Measurements from ENCODE around the gene SNRPE.
"Not testable (repeated sequence)": the region's sequence is repeated elsewhere in the genome, so short reads cannot be mapped to it uniquely, and the experiment has no call there.

SNRPE gene

DNA sequence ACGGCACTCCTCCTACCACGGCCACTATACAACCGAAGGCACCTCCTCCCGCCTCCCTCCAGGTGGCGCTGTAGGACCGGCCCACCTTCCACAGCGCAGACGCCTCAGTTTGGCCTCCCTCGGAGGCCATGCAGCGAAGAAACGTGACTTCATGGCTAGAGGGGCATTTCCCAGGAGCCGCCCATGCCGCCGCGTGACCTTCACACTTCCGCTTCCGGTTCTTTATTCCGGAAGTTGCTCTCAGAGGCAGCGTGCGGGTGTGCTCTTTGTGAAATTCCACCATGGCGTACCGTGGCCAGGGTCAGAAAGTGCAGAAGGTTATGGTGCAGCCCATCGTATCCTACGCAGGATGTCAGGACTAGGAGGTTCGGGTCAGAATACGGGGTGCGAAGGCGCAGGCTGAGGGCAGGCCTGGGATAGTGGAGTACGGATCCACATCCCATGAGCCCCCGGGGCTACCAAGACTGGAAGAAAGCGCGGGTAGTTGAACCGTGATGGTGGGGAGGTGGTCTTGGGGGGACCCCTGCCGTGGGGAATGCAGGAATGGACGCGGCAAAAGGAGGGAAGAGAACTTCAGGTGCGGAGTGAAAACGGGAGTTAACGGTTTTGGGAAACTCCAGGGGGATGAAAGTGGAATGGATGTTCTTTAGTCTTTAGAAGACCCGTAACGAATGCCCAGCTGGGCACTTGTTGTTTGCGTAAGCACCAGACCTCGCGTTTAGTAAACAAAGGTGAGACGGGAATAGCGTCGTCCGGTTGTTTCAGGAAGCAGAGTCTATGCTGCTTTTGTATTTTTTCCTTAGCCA lies at the start of gene SNRPE:
Gene SNRPE, plus strand, starts transcription at position 221 of the 806 bp plus-strand sequence. Its CDS starts 61 bp downstream, at position 282.
- DNase-seq = peak; percentile 92

DNA sequence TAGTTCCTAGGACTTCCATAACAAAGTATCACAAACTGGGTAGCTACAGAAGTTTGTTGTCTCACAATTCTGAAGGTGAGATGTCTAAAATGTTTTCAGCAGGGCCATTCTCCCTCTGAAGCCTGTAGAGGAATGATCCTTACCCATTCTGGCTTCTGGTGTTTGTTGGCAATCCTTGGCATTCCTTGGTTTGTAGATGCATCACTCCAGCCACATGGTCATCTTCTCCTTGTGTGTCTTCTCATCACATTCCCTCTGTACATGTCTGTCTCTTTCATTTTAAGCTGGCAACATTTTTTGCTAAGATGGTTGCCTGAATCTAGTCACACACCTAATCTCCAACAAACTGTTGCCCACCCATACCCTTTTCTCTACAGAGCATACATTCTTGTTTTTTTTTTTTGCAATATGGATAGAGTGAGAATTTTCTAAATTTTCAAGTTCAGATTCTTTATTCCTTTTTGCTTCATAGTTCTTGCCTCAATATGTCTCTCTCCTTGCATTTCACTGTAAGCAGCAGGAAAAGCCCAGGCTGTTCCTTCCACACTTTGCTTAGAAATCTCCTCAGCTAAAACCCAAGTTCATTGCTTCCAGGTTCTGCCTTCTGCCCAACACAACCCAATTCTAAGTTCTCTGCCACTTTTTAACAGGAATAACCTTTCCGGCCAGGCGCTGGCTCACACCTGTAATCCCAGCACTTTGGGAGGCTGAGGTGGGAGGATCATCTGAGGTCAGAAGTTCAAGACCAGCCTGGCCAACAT lies 47.6 kb upstream of the SNRPE start:
- no peak for DNase-seq

DNA sequence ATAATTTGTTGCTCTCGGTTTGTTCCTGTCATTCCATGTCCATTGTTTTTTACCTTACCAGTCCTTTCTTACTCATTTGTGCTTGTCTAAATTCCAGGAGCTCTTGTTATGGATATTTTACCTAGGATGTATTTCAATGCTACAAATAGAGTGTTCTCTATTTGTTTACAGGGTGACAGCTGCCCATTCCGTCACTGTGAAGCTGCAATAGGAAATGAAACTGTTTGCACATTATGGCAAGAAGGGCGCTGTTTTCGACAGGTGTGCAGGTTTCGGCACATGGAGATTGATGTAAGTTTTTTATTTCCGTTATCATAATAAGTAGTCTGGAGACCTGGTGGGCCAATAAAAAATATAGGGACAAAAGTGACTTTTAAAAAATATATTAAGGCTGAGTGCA lies 43.0 kb upstream of the SNRPE start:
- no peak for DNase-seq

DNA sequence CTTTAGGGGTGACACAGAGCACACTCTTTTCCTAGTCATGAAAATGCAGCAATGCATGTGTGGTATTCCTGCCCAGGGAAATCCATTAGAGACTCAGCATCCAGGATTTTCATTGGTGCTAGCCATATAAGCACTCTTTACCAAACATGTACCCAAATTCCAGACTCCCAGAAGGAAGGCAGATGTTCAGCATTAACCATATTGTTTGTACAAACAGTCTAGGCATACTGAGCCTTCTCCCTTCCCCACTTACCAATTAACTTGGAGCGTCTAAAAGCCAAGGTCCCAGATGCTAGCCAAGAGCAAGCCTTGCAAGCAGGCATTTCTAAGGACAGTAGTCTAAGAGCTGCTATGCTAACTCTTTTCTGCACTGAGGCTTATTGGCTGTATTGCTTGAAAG lies 38.1 kb upstream of the SNRPE start:
- no peak for DNase-seq

GRCh38 chr1:203826175-203826574 lies 35.2 kb upstream of the SNRPE start:
- no peak for DNase-seq

DNA sequence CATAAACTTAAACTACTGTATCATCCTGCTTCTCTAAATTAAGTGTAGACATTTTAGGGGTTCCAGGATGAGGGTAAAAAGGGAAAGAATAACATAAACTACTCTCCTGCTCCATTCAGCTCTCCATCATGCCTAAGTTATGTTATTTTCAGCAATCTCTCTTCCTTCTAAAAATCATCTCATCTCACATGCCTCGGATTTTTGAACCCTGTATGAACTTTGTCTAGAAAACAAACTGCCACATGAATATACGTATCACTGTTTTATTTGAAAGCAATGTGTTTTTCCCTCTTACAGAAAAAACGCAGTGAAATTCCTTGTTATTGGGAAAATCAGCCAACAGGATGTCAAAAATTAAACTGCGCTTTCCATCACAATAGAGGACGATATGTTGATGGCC lies 33.4 kb upstream of the SNRPE start:
- DNase-seq = no peak

DNA sequence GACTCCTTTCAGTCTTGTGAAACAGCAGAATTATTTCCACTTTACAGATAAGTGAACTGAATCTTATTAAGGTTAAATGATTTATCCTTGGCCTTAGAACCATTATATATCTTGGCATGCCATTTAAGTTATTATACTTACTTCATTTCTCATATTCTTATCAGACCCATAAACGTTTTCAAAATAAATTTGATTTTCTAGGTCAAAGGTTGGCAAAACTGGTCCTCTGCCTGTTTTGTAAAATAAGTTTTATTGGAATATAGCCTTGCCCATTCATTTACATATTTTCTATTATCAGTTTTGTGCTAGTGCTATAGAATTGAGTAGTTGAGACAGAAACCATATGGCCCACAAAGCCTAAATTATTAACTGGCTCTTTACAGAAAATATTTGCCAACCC lies 32.9 kb upstream of the SNRPE start:
- DNase-seq = no peak

- not testable (repeated sequence) for DNase-seq
Observed at GRCh38 chr1:203829247-203829646, 32.2 kb upstream of the SNRPE start.

- no peak for DNase-seq
Observed at GRCh38 chr1:203835476-203835875, 25.9 kb upstream of the SNRPE start.

DNA sequence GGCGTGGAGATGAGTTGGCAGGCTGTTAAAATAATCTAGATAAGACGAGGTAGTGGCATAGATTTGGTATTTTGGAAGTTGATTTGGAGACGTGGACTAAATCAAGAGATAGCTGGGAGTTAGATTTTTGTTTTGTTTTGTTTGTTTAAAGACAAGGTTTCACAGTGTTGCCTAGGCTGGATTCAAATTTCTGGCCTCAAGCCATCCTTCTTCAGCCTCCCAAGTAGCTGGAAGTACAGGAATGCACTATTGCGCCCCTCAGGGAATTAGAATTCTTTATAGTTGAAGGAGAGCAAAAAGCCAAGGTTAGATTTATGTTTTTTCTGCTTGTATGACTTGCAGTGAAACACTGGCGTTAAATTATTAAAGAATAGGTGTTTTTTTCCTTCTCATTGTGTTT lies 22.3 kb upstream of the SNRPE start:
- DNase-seq = no peak

GRCh38 chr1:203840208-203840808 lies 21.1 kb upstream of the SNRPE start:
- DNase-seq = no peak

DNA sequence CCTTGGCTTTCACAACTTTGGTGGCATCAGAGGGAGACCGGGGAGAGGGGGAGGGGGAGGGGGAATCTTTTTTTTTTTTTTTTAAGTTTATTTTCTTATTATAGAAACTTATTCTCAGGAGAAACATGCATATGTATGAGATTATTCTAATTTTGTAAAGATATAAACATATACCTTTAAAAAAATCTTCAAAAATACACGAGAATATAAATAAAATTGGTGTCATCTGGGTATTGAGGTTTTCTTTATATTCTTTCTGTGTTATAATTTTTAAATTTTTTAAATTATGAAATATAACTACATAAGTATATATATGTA lies 18.9 kb upstream of the SNRPE start:
- no peak for DNase-seq

DNA sequence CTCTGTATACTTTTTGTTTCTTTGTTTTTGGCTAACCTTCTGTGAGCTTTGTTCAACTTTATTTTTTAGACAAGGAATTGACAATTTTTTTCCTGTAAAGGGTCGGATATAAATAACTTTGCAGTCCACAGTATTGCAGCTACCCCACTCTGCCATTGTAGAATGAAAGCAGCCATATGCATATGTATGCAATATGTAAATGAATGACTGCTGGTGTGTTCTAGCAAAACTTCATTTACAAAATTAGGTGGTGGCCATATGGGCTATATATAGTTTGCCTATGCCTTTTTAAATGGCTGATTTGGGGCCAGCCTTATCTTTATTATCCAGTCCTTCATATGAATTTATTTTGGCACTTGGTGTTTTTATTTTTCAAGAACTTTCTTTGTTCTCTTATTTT lies 18.0 kb upstream of the SNRPE start:
- no peak for DNase-seq

GRCh38 chr1:203853112-203853511 lies 8.3 kb upstream of the SNRPE start:
- not testable (repeated sequence) for DNase-seq

GRCh38 chr1:203858055-203858454 lies 3.3 kb upstream of the SNRPE start:
- DNase-seq = no peak

GRCh38 chr1:203858975-203859374 lies 2.4 kb upstream of the SNRPE start:
- no peak for DNase-seq

DNA sequence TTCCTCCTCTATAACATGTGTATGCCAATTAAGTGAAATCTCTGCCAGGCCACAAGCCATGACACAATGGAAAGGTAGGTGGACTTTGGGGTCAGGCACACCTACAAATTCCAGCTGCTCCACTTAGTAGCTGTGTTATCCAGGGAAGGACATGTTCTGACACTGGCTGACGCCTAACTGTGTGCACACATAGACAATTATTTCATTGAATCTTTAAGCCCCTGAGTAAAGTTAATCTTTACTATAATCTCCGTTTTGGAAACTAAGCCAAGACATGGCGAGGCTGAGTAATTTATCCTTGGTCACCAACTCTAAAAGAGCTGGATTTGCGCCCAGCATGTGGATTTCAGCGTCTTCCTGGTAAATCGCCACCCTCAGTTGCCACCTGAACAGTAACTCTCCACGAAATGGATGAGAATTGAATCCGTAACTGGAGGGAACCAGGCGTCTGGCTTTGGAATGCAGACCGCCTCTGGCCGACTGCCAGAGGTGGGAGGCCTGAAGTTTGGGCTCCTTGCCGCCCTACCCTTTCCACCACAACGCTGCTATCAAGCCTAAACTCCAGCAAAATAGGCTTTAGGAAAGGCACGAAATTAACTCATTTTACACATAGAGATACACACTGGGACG lies 888 bp upstream of the SNRPE start:
- no peak for DNase-seq

GRCh38 chr1:203867802-203868201 lies 6.4 kb downstream of the SNRPE start:
- no peak for DNase-seq

GRCh38 chr1:203870245-203870644 lies 8.8 kb downstream of the SNRPE start:
- no peak for DNase-seq

DNA sequence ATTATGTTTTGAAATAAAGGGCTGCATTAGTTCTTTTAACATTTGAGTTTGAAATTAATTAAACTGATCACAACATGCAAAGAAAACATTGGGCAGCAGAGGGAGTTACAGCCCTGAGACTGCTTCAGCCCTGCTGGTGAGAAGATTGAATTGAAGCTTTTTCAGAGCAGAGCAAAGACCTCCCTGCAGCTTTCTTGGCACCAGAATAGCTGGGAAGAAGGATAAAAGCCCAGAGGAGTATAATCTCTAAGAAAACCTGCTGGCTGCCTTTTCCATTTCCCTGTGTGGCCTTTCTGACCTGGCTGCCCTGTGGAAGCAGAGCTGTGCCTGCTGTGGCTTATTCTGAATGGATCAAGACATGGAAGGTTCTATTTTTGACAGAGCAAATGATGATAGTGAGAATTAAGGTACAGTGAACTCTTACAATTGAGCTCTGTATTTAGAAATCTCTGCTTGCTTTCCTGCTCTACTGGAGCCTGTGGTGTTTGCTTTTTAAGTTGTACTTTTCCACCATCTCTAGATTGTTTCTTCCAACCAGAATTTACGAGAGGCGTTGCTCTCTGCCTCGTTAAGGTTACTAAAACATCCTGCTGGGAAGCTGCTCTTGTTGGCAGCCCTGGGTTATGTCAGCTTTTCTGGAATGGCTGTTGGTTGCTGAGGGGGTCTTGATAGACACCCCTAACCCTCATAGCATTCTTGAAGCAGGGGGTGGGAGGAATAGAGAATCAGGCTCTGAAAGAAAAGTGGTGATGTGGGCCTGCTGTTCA lies 9.9 kb downstream of the SNRPE start:
- DNase-seq = no peak

- no peak for DNase-seq
Observed at GRCh38 chr1:203873094-203873493, 11.7 kb downstream of the SNRPE start.

- no peak for DNase-seq
Observed at GRCh38 chr1:203878422-203878821, 17.0 kb downstream of the SNRPE start.

DNA sequence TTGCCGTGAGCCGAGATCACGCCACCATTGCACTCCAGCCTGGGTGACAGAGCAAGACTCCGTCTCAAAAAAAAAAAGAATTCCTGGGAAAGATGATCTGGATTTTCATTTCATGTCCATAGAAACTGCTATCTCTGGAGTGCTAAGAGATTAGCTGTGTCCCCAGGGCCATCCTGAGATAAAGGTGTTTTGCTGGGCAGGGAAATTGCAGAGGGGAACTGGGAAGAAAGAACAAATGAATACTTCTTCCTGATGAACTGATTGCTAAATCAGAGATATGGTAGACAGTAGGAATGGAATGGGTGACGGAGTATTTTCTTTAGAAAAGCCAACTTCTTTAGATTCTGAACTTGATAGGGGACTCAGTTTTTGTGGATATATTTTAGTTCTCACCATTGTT lies 19.2 kb downstream of the SNRPE start:
- DNase-seq = no peak
